ENCODE measurements around the gene ASCL5.

The ASCL5 gene

DNA sequence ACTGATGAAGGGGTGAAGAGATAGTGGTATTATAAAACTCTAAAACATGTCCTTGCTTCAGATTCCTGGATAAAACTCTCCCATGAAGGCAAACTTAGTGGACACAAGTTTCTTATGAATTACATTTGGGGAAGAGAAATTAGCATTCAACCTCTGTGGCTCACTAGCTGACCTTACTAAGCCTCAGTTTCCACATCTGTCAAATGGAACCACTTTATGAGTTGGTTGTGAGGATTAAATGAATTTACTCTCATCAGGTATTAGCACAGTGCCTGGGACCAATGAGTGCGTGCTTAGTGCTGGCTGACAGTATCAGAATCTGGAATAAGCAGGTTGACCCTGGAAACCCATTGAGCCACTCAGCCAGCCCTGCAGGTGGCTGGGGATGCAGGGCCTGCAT, 17.3 kb downstream of the ASCL5 start:
- DNase-seq, result no peak

GRCh38 chr1:201108614-201109013, 18.4 kb downstream of the ASCL5 start:
- no peak for DNase-seq

- no peak for DNase-seq
Observed at GRCh38 chr1:201105688-201106087, 21.3 kb downstream of the ASCL5 start.

- no peak for DNase-seq
Observed at GRCh38 chr1:201104141-201104540, 22.8 kb downstream of the ASCL5 start.

DNA sequence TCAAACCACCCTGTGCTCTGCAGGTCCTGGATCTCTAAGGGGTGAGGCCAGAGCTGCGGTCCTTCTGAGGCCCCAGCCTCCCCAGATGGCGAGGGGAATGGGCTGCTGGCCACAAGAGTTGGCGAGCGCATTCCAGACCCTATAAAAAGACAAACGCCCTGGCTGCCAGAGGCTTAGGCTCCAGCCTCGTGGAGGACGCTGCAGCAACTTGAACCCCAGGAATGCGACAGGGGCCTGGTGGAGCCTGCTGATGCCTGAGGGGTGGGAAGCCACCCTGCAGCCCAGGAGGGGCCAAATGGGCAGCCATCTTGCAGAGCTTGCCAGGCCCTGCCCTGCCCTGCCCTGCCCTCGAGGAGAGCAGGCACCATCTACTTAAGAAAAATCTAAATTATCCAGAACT, 23.3 kb downstream of the ASCL5 start:
- no peak for DNase-seq

DNA sequence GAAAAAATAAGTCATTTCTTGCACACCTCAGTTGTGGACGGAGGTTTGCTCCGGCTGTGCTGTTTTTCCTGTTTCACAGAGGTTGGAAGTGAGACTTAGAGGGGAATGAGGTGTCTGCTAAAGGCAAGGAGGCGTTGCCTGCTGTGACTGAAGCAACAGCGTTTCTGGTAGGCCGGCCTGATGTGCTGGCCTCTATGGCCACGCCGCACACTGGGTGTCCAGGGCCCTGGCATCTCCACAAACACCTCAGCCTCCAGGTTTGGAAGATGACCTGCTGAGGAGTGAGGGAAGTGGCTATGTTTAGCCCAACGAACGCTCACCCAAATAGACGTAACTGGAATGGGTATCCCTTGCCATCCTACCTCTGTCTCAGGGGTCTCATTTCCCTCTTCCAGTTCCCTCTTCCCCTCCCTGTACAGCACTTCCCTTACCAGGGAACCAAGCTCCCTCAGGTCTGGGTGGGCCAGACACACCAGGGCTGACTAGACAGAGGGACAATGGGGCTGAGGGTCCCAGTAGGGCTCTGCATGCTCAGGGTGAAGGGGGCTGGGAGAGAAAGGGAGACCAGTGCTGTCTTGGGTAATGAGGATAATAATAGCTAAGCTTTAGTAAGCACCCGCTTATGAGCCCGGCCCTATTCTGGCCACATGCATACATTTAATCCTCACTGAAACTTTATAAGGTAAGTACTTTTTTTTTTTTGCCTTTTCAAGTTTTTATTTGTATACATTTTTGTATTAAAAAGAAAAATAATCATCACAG, 26.6 kb downstream of the ASCL5 start:
- DNase-seq, result peak; percentile 56

DNA sequence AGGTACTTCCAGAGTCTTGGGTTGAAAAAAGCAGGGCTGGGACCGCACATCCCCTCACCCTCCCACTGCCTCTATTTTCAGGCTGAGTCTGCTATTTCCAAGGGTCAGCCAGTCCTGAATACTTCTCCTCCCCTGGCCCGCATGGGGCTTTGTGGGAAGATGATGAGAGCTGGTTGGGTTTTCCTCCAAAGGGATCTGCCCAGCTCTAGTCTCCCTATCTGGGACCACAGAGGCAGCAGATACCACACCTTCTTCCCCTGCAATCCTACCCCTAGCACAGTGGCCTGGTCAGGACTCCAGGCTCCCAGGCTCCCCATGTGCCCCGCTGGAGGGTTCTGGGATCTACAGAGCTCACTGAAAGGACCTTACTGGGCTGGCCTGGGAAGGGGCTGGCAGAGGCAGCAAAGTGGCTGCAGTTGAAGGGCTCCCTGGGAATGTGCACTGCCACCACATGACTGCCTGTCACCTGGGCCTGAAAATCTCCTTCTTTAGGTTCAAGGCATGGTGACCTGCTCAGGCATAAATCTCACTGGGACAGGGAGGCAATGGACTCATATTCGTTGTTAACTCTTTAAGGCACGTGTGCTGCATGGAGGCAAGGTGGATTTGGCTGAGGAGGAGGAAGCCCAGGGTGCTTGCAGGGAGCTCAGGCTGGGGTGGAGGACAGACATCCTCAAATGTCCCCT, 27.8 kb downstream of the ASCL5 start:
- DNase-seq, result no peak

DNA sequence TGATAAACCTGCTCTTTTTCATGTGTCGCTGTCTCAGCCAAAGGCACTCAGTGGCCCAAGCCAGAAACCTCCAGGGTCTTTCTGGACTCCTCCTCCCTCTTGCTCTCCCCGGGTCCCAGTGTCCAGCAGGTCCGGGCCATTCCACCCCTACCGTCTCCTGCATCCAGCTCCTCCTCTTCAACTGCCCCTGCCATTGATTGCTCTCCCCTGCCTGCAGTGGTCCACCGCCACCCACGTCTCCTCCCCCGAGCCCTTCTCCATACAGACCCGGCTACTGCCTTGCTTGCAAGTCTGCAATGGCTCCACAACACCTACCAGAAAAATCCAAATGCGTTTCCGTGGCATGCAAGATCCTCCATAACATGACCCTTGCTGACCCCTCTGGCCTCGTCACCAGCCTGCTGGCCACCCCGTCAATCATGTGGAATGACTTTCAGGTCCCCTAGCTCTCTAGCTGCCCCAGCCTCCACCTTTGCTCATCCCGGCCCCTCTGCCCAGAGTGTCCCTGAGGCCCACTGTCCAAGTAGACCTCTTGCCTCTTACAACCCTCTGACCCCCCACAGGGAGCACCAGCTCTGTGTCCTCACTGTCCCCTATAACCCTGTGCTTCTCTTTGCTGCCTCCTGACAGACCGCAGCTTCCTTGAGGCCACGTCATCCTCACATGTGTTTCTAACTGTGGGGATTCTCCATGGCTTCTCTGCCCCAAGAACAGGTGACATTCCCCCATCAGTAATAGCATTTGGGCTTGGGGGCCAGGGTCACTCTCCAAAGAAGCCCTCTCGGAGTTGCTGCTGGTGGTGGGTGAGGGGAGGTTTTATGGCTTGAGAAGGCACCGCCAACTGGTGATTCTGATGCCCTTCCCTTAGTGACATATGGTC, 29.8 kb downstream of the ASCL5 start:
- no peak for DNase-seq

GRCh38 chr1:201096041-201096461, 30.9 kb downstream of the ASCL5 start:
- DNase-seq, result no peak

- DNase-seq, result no peak
Observed at GRCh38 chr1:201095581-201095980, 31.4 kb downstream of the ASCL5 start.

GRCh38 chr1:201094832-201095231, 32.2 kb downstream of the ASCL5 start:
- DNase-seq, result no peak

GRCh38 chr1:201093962-201094361, 33.0 kb downstream of the ASCL5 start:
- no peak for DNase-seq

DNA sequence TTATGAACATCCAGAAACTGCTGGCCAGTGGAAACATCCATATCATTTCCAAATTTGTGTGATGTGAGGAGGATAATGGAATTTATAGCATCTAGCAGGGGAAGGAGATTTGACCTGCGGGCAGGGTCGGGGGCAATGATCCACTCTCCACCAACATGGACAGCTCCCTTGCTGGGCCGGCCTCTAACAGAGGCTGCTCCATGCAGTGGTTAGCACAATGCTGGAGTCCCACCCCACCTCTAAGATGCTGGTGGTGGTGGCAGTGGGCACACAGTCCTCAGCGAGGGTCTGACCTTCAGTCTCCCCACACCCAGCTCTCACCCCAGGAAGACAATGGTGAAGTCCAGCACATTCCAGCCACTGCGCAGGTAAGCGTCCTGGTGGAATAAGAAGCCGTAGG, 33.4 kb downstream of the ASCL5 start:
- no peak for DNase-seq

DNA sequence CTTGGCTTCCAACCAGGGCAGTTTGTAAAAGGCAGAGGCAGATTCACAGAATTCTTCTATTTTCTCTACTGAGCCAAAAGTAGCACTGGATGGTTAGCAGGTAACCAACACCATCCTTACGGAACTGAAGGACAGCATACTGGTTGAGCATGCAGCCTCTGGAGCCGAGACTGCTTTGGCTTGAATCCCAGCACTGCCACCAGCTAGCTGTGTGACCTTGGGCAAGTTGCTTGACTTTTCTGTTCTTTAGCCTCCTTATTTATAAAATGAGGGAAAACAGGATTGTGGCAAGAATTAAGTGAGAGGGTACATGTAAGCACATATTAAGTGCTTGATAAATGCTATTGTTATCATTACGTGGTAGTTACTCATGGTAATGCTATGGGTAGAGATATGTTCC, 34.2 kb downstream of the ASCL5 start:
- no peak for DNase-seq

DNA sequence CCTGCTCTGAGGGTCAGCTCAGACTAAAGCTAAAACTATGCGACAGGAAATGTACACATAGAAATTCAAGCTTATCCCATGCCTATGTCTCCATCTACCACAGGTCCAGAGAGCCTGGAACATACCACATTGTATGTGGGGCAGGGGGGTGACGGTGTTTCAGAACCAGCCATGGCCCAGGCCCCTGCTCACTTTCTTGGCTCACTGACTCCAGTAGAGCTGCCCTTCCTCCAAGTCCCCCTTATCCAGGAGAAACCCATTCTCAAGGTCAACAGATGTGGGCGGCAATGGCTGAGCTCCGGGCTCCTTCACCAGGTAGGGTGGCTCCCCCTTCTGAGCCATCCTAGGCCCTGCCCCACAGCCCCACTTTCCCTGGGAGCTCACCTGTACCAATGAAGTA, 35.7 kb downstream of the ASCL5 start:
- DNase-seq, result no peak

- DNase-seq, result no peak
Observed at GRCh38 chr1:201090541-201090940, 36.4 kb downstream of the ASCL5 start.

DNA sequence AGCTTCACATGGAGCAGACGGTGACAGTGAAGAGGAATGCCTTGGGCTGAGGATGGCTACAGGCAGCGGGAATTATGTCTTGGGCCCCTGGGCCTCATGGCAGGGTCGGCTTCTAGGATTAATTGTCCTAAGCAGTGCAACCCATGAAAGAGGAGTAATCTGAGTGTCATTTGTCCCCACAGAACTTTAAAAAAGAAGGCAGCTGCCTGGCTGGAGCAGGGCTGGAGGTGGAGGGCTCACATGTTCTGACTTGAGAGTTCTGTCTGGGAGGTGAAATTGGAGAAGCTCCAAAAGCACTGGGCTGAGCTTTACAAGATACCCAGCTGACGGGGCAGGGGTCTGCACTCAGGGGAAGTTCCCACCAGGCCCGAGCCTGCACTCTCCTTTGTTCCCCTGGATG, 37.4 kb downstream of the ASCL5 start:
- DNase-seq, result peak; percentile 37

GRCh38 chr1:201088901-201089525, 38.0 kb downstream of the ASCL5 start:
- DNase-seq, result no peak

DNA sequence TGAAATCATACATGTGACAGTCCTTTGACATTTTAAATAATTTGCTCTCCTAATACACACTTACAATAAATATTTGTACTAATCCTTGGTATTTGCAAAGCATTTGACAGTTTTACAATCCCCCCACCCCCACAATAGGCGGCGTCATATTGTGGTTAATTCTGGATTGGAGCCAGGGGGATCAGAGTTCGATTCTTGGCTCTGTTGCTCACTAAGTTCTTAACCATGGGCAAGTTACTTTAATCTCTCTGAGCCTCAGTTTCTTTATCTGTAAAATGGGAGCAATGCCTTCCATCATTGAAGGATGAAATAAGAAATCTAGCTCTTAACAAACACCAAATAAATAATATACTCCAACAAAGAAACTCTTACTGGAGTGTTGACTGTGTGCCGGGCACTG, 38.6 kb downstream of the ASCL5 start:
- no peak for DNase-seq

DNA sequence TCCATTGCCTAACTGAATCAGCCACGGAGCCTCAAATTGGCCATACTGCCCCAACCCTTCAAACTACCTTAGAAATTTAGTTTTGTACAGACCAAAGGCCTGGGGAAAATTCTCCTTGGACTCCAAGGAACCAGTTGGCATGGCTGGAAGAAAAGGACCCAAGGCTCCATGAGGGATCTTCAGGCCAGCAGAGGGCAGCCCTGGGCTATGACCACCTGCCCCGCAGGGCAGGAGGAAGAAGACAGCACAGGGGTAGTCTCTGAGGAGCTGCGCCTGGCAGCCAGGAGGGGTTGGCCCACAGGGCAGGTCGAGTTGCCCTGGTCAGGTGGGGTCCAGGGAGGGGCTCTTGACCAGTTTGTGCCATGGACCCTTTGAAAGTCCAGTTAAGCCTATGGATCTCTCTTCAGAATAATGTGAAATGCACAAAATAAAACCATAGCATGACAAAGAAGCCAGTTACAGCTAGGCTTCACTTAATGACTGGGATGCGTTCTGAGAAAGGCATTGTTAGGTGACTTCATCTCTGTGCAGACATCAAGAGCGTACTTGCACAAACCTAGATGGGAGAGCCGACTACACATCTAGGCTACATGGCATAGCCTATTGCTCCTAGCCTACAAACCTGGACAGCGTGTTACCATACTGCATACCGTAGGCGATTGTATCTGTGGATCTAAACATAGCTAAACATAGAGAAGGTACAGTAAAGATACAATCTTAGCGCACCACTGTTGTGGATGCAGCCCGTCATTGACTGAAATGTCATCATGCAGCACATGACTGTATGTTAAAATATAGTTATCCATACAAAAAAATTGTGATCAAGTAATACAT, 40.9 kb downstream of the ASCL5 start:
- DNase-seq, result peak; percentile 86

GRCh38 chr1:201084295-201084694, 42.7 kb downstream of the ASCL5 start:
- DNase-seq, result no peak

DNA sequence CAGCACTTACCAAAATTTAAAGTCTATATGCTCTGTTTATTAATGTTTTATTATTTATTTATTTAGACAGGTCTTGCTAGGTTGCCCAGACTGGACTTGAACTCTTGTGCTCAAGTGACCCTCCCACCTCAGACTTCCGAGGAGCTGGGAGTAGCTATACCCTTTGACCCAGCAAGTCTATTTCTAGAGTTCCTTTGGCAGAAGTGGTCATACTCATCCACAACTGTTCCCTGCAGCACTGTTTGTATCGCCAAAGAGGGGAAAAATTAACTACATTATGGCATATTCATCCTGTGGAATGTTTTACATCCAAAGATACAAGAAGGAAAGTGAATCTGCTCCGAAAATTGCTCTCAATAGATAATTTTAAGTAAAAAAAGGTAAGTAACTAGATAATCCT, 43.2 kb downstream of the ASCL5 start:
- DNase-seq, result no peak
